ENCODE data around the gene ATG101.

DNA sequence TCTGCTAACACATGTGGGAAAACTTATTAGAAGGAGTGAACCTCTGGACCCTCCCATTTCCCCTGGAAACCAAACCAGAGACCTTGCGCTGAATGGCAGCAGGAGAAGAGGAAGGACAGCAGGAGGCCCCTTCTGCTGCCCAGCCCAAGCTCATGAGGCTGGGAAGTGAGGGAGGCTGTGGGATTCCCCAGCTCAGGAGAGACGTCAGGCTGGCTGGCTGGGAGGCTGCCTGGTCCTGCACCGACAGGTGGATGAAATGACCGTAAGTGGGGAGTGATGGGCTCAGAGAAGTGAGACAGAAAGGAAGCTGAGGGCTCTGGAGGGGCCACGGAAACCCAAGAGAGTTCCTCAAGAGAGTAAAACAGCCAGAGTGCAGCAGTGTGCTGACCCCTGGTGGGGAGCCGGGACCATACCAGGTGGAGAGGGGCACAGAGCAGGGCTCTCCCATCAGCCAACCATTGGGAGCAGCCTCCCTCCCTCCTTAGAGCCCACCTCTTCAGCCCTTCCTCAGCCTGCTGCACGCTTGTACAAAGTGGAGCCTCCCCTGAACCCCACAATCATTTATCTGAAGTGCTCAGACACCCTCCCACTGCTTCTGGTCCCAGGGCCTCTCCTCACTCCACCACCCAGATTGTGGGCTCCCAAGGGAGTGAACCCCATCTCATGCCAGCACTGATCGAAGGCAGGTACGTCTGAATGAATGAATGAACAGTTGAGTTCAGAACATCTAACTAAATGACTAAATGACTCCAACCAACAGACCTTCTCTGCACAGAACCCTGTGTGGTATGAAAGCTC is 49.0 kb upstream of the ATG101 start:
- TF ChIP-seq, protein P1, sequence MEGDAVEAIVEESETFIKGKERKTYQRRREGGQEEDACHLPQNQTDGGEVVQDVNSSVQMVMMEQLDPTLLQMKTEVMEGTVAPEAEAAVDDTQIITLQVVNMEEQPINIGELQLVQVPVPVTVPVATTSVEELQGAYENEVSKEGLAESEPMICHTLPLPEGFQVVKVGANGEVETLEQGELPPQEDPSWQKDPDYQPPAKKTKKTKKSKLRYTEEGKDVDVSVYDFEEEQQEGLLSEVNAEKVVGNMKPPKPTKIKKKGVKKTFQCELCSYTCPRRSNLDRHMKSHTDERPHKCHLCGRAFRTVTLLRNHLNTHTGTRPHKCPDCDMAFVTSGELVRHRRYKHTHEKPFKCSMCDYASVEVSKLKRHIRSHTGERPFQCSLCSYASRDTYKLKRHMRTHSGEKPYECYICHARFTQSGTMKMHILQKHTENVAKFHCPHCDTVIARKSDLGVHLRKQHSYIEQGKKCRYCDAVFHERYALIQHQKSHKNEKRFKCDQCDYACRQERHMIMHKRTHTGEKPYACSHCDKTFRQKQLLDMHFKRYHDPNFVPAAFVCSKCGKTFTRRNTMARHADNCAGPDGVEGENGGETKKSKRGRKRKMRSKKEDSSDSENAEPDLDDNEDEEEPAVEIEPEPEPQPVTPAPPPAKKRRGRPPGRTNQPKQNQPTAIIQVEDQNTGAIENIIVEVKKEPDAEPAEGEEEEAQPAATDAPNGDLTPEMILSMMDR (IDR thresholded peaks at IDR 0.05; ENCODE audit: poor library complexity, severe bottlenecking), result peak; percentile 39
- TF ChIP-seq MXI1 (conservative IDR thresholded peaks at IDR 0.05; ENCODE audit: poor library complexity, severe bottlenecking) (no peak), POLR2AphosphoS5 (IDR thresholded peaks at IDR 0.05) (no peak), EZH2 (IDR thresholded peaks at IDR 0.05; ENCODE audit: borderline replicate concordance, insufficient read depth, low read length, poor library complexity, severe bottlenecking) (no peak), EP300 (conservative IDR thresholded peaks at IDR 0.05; ENCODE audit: poor library complexity, severe bottlenecking) (no peak), RAD21 (conservative IDR thresholded peaks at IDR 0.05) (peak; percentile 17)
- TF ChIP-seq, protein P2, sequence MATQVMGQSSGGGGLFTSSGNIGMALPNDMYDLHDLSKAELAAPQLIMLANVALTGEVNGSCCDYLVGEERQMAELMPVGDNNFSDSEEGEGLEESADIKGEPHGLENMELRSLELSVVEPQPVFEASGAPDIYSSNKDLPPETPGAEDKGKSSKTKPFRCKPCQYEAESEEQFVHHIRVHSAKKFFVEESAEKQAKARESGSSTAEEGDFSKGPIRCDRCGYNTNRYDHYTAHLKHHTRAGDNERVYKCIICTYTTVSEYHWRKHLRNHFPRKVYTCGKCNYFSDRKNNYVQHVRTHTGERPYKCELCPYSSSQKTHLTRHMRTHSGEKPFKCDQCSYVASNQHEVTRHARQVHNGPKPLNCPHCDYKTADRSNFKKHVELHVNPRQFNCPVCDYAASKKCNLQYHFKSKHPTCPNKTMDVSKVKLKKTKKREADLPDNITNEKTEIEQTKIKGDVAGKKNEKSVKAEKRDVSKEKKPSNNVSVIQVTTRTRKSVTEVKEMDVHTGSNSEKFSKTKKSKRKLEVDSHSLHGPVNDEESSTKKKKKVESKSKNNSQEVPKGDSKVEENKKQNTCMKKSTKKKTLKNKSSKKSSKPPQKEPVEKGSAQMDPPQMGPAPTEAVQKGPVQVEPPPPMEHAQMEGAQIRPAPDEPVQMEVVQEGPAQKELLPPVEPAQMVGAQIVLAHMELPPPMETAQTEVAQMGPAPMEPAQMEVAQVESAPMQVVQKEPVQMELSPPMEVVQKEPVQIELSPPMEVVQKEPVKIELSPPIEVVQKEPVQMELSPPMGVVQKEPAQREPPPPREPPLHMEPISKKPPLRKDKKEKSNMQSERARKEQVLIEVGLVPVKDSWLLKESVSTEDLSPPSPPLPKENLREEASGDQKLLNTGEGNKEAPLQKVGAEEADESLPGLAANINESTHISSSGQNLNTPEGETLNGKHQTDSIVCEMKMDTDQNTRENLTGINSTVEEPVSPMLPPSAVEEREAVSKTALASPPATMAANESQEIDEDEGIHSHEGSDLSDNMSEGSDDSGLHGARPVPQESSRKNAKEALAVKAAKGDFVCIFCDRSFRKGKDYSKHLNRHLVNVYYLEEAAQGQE (IDR thresholded peaks at IDR 0.05; ENCODE audit: borderline replicate concordance), result no peak

Measured in neural cell (in vitro differentiated cells).